Psoas muscle (tissue), 8 donors: ENCODE data around the gene SYT9. TPM values are rescaled to one million over a fixed set of nuclear protein-coding genes. Genes with fewer than 3 reads are reported as not detected.

Source experiments
- ATAC-seq, 4 donors: fragments of 200-7000 bp; cut with Tn5 transposase; one replicate each; pipeline ENCODE4 v1.9.1; 2020; ENCODE audit warnings: moderate library complexity in 3 of 4, mild to moderate bottlenecking in 2 of 4
- DNase-seq, 2 donors: peaks; one replicate each; pipeline ENCODE4 v3.0.0-alpha.2; 2020
- H3K27ac ChIP-seq: fragments of 200-600 bp; one replicate; pipeline ENCODE4 v1.8.0; 2022
- H3K27me3 ChIP-seq, 3 donors: fragments of 200-600 bp in 1 of 3; one replicate each; pipeline versions ENCODE4 v1.6.1 to v1.8.0; 2013 to 2022; ENCODE audit warnings: low read length in 2 of 3, mild to moderate bottlenecking in 2 of 3, moderate library complexity in 1 of 3; ENCODE audit not compliant: insufficient read depth in 3 of 3
- H3K36me3 ChIP-seq, 2 donors: fragments of 200-600 bp in 1 of 2; one replicate each; pipeline versions ENCODE4 v1.6.1 to v1.8.0; 2013 to 2022; ENCODE audit warnings: low read depth in 1 of 2, mild to moderate bottlenecking in 1 of 2, moderate library complexity in 1 of 2; ENCODE audit not compliant: insufficient read depth in 1 of 2
- H3K4me1 ChIP-seq: fragments of 200-600 bp; one replicate; pipeline ENCODE4 v1.8.0; 2022
- H3K4me3 ChIP-seq: fragments of 200-600 bp; one replicate; pipeline ENCODE4 v1.8.0; 2022; ENCODE audit warnings: mild to moderate bottlenecking
- H3K9me3 ChIP-seq: fragments of 200-600 bp; one replicate; pipeline ENCODE4 v1.8.0; 2022
- WGBS, 3 donors: extraction: QIAGEN DNeasy Blood & Tissue Kit; methylation state at CpG; one replicate each; pipeline versions ENCODE4 v1.1.6 to v1.1.7; 2013; 5-methylcytosine and 5-hydroxymethylcytosine counted together
- intact Hi-C, 2 donors: fragments of 100-400 bp; cut with DNase I; formaldehyde crosslinking; loops; one replicate each; pipeline versions ENCODE4 v1.11.0 to v1.14.2; 2022
- polyA plus RNA-seq, 3 donors: library from polyadenylated mRNA; stranded (reverse); fragments of 200-250 nt; gene quantifications; one replicate each; pipeline ENCODE4 v1.2.3, GENCODE V29; 2013
- total RNA-seq, 4 donors: library from RNA; stranded (reverse); fragmentation: NEBNext Ultra II Directional in 2 of 4; extraction: Animal tissue kit (Norgen Biotek cat#: 25700) in 2 of 4; gene quantifications; one replicate each; pipeline versions ENCODE4 v1.2.1 to v1.2.4, GENCODE V29; 2021 to 2023
- TF ChIP-seq, protein P1 (sequence below): fragments of 200-600 bp; IDR thresholded peaks from one replicate; pipeline ENCODE4 v1.8.0; 2022; ENCODE audit warnings: antibody characterized with exemption
- donor health status: healthy with polysubstance abuse.
- donor health status: DM: no; HTN: no; CAD: no; lungs with moderate emphysema.
- donor health status: Bipolar disorder and iron deficiency.
- donor health status: healthy.
- donor health status: DM: yes; HTN: yes; CAD: no.
- donor health status: DM: no; HTN: no; CAD: no.
- donor health status: DM: no; HTN: no; CAD: no.
- donor health status: DM: yes; HTN: yes; CAD: no.

The SYT9 gene
- total and polyA plus RNA-seq, 7 donors = 0.03 TPM; not detected in 5

DNA sequence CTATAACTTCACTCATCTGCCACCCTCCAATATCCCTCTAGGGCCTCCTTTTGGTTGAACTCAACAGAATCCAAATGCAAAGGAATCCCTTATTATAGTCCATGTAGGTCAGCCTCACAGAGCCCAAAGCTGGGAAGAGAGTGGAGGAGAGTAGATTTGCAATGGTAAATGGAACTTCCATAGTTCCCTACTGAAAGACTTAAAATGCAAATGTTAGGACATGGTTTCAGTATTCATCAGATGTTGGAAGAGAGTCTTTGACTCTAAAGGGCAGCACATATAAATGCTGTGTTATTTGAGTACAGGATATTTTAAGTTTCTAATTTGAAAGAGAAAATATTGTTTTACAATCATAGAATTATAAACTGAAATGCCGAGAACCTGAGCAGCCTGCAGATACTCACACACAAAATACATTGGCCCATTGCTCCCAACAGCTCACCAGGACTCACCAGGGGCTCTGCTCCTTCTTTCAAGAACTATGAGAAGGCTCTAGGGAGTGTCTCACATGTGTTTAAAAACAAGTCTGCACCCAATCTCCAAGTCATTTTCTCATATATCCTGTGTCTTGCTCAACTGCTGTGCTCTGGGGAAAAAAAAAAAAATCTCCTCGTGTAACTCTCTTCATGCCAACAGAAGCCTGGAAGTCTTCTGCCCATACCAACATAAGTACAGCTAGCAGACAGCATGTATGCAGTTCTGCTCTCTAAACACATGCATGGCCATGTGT, 39.6 kb downstream of the SYT9 start:
- TF ChIP-seq, protein P1, sequence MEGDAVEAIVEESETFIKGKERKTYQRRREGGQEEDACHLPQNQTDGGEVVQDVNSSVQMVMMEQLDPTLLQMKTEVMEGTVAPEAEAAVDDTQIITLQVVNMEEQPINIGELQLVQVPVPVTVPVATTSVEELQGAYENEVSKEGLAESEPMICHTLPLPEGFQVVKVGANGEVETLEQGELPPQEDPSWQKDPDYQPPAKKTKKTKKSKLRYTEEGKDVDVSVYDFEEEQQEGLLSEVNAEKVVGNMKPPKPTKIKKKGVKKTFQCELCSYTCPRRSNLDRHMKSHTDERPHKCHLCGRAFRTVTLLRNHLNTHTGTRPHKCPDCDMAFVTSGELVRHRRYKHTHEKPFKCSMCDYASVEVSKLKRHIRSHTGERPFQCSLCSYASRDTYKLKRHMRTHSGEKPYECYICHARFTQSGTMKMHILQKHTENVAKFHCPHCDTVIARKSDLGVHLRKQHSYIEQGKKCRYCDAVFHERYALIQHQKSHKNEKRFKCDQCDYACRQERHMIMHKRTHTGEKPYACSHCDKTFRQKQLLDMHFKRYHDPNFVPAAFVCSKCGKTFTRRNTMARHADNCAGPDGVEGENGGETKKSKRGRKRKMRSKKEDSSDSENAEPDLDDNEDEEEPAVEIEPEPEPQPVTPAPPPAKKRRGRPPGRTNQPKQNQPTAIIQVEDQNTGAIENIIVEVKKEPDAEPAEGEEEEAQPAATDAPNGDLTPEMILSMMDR = no peak
- intact Hi-C loops = loop anchor here in 1 of 2 donors (10.0 kb wide), 1 partner anchor 166 kb away; no protein-coding TSS in a partner anchor
- Histone ChIP-seq H3K9me3 (peaks cover 6% of the 10 kb centered on the region), H3K36me3 (no peaks in the 10 kb centered on the region), H3K27me3 (peaks cover 0 to 2% (median 0%) of the 10 kb centered on the region in 3 donors), H3K4me1 (no peaks in the 10 kb centered on the region), H3K27ac (no peak overlapping the region), H3K4me3 (no peak overlapping the region)
- no peak for ATAC-seq
- WGBS, 3 donors = 66 to 75% (median 75%) methylated on average over 2 of the region's 2 CpGs
- no peak for DNase-seq

DNA sequence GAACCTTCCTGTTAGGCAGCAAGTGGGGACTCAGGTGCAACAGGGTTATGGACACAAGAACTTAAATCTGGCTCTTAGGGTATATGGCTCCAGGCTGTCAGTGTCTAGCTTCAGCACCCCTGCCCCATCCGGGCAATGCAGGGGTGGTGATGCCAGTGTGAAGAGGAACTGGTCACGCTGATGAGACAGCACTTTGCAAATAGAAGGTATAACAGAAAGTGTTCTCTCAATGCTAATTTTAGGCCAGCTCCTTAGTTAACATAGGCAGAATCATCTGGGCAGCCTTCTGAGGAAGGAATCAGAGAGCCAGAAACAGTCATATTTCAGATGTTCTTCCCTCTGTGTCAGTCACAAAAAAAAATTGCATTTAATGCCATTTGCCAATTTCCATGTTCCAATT, 41.2 kb downstream of the SYT9 start:
- no peak overlapping the region for H3K27ac ChIP-seq
- no peaks in the 10 kb centered on the region for H3K36me3 ChIP-seq
- no peak for DNase-seq
- no peaks in the 10 kb centered on the region for H3K4me1 ChIP-seq
- no peak overlapping the region for H3K4me3 ChIP-seq
- intact Hi-C loops = loop anchor here in 1 of 2 donors (10.0 kb wide), 1 partner anchor 168 kb away; no protein-coding TSS in a partner anchor
- no peak for ATAC-seq
- H3K9me3 ChIP-seq = peaks cover 6% of the 10 kb centered on the region
- peaks cover 0 to 2% (median 0%) of the 10 kb centered on the region in 3 donors for H3K27me3 ChIP-seq
- 79% methylated on average over 2 of the region's 2 CpGs for WGBS, 3 donors
- TF ChIP-seq, protein P1 = no peak

GRCh38 chr11:7299393-7299792, 47.7 kb downstream of the SYT9 start:
- ATAC-seq (no peak), DNase-seq (no peak)
- H3K27ac ChIP-seq = no peak overlapping the region
- intact Hi-C loops = loop anchor here in 1 of 2 donors (10.0 kb wide), 1 partner anchor 175 kb away; no protein-coding TSS in a partner anchor
- 72 to 76% (median 73%) methylated on average over 3 of the region's 3 CpGs for WGBS, 3 donors
- no peak overlapping the region for H3K4me3 ChIP-seq
- H3K4me1 ChIP-seq = no peaks in the 10 kb centered on the region
- no peaks in the 10 kb centered on the region for H3K36me3 ChIP-seq
- peaks cover 6% of the 10 kb centered on the region for H3K9me3 ChIP-seq
- peaks cover 0 to 2% (median 0%) of the 10 kb centered on the region in 3 donors for H3K27me3 ChIP-seq
- TF ChIP-seq, protein P1 = no peak

DNA sequence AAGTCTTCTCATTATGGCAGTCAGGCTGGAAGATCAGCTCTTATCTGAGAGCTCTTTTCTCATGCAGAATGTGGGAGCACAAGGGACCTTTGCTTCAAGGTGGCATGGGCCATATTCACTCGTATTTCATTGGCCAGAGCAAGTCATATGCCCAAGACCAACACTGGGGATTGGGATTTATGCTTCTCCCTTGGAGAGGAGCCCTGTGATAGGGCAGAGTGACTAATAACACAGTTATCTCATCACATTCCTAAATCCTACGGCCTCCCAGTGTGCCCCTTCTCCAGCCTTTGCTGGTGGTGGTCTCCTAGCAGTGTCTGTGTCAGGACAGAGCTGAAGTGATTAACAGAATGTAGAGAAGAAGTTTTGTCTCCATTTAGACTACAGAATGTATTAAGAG, 48.6 kb downstream of the SYT9 start:
- no peak overlapping the region for H3K4me3 ChIP-seq
- no peaks in the 10 kb centered on the region for H3K27me3 ChIP-seq
- no peaks in the 10 kb centered on the region for H3K36me3 ChIP-seq
- DNase-seq (no peak), ATAC-seq (no peak)
- H3K9me3 ChIP-seq = peaks cover 4% of the 10 kb centered on the region
- H3K27ac ChIP-seq = no peak overlapping the region
- TF ChIP-seq, protein P1 = no peak
- intact Hi-C loops = no loop called here
- H3K4me1 ChIP-seq = no peaks in the 10 kb centered on the region
- WGBS, 3 donors = 55 to 64% (median 62%) methylated on average over 2 of the region's 2 CpGs
